HG02884 (cell line): ENCODE measurements around the gene CNPY4.

Experiments
- ATAC-seq: cut with Tn5 transposase; IDR thresholded peaks from one replicate; pipeline ENCODE4 v1.9.1; 2021; ENCODE audit warnings: mild to moderate bottlenecking, moderate library complexity; ENCODE audit not compliant: unreplicated experiment

CNPY4 gene

GRCh38 chr7:100091411-100092181 lies 27.8 kb upstream of the CNPY4 start:
- ATAC-seq = no peak

GRCh38 chr7:100093054-100093453 lies 26.4 kb upstream of the CNPY4 start:
- ATAC-seq = no peak

DNA sequence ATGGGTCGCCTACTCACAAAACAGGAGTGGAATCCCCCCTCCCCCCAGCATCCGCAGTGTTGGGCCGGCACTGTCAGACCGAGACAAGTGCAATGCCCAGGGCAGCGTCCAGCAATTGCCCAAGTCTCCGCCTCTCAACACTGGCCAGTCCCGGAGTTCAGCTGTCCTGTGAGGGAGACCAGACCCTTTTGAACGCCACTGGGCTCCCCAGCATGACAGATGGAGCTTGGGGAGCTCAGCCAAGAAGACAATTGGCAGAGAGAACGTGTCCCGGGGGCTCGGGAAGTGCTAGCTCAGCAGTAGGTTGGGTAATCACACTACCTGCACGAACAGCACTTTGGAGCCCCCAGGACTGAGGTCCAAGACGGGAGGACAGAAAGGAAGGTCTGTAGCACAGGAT lies 25.9 kb upstream of the CNPY4 start:
- no peak for ATAC-seq

DNA sequence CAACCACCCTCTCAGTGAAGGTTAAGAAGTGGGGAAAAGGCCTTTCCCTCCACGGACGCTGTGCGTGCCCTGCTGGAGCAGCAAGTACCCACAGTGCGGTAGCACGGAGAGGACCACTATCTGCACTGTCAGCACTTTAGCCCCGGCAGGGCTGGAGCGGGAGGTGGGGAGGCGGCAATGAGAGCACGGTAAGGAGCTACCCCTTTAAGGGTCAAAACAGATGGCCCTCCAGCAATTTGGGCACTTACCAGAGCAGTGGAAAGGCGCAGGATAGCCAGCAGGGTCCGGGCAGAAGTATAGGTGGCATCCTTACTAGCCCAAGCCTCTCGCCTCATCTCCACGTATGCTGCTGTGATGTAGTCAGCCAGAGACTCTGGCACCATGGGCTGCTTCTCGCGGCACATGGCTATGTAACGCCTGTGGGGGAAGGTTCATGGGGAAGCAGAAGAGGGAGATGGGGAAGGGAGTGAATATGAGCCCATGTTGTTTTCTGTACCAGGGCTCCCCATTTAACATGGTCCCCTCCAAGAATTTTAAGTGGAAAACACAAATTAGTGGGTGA lies 25.4 kb upstream of the CNPY4 start:
- ATAC-seq = no peak

GRCh38 chr7:100095289-100095688 lies 24.1 kb upstream of the CNPY4 start:
- ATAC-seq = no peak

GRCh38 chr7:100095704-100096103 lies 23.7 kb upstream of the CNPY4 start:
- no peak for ATAC-seq

DNA sequence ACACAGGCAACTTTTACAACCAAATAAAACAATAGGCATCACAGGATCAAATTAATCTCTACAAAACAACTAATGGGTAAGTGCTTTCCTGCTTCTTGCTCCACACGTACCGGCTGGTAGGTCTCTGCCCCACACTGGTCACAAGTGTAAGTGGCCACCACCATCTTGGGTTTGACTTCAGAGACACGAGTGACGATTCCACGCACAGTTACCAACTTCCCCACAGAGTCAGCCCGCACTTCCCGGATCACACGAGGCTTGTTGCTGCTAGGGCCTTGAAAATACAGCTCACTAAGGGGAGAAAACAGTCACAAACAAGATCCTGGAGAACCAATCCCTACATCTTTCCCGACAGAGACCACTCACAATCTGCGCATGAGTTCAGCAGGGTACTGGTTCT lies 20.5 kb upstream of the CNPY4 start:
- ATAC-seq = no peak

DNA sequence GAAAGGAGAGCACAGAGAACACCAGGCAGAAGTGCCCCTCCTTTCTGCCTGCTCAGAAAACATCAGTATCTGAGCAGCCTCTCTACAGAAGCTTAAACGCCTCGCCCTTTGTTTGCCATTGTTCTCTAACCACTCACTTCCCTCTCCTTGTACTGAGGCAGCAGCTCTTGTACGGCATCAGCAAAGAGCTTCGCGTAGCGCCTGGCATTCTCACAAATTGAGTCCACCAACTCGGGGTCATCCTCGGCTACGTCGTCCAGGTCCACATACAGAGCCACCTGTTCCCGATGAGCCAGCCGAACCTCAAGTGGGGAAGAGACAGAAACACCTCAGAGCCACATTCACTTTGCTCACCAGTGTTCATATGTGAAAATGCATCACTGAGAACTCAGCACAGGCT lies 20.0 kb upstream of the CNPY4 start:
- ATAC-seq = no peak

GRCh38 chr7:100100420-100101015 lies 18.9 kb upstream of the CNPY4 start:
- ATAC-seq = peak; percentile 69

DNA sequence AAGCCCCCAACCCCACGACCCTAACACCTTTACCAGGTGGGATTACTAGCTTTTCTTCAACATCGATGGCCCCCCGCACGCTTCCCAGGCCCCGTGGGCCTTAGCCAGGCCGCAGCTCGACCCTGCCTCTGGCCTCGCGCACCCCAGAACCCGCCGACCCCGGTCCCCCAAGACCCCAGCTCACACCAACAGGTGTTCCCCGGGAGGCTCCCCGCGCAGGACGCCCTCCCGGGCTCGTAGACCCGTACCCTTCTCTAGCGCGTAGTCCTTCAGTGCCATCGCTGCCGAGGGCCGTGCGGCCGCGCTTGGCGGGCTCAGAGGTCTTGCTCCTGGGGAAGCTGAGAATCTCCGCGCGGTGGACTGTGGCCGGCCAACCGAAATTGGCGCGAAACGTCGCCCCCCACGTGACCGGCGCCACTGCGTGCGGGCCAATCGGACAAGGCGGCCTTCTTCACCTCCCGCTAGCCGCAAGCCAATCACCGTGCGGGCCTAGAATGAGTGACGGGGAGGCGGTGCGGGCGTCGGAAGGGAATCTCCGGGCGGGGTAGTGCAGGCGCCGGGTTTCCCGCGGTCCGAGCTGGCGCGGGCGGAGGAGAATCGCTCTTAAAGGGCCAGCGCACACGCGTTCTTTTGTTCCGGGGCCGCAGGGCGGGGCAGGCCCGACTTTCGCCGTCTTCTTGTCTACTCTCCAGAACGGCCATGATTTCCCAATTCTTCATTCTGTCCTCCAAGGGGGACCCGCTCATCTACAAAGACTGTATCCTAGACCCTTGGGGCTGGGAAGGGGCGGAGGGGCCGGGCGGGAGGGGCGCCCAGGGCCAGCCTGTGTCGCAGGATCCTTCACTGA lies 18.2 kb upstream of the CNPY4 start, which contains the start of the genes AP4M1 and MCM7:
Gene AP4M1, plus strand, starts transcription at position 628 of the 847 bp plus-strand sequence. Its CDS starts 72 bp downstream, at position 700.
Gene MCM7, minus strand, starts transcription at position 382 of the 847 bp plus-strand sequence. Its CDS starts 103 bp downstream, at position 279.
- ATAC-seq = peak; percentile 80

DNA sequence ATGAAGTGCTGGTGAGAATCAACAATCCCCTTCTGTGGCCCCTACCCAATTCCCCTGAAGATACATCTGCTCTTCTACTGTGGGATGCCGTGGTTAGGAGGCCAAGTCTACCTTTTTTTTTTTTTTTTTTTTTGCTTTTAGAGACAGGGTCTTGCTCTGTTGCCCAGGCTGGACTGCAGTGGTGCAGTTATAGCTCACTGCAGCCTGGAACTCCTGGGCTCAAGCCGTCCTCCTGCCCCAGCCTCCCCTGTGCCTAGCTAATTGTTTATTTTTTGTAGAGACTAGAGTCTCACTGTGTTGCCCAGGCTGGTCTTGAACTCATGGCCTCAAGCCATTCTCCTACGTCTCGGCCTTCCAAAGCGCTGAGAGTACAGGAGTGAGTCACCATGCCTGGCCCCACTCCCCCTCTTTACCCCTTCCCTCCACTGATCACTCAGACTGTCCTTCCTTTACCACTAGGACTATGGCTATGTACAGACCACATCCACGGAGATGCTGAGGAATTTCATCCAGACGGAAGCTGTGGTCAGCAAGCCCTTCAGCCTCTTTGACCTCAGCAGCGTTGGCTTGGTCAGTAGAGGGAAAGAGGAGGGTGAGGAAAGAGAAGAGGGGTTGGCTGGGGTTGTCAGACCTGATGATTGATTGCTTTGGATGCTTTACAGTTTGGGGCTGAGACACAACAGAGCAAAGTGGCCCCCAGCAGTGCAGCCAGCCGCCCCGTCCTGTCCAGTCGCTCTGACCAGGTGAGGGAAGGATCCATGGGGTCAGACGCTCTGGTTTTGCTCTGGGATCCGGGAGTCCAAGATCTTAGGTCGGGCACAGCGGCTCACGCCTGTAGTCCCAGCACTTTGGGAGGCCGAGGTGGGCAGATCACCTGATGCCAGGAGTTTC lies 16.2 kb upstream of the CNPY4 start:
- ATAC-seq = no peak

DNA sequence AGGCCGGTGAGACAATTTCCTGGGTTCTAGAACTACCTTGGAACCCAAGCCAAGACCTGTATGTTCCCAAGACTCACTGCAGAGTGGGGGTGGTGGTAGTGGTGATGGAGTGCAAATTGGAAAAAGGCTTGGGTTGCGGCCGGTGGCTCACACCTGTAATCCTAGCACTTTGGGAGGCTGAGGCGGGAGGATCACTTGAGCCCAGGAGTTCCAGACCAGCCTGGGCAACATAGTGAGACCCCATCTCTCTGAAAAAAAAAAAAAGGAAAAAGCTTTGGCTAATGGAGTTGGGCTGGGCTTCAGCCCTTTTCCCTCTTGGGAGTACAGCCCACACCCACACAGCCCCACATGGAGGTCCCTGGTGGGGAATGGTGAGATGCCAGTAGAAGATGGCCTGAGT lies 13.9 kb upstream of the CNPY4 start:
- no peak for ATAC-seq

DNA sequence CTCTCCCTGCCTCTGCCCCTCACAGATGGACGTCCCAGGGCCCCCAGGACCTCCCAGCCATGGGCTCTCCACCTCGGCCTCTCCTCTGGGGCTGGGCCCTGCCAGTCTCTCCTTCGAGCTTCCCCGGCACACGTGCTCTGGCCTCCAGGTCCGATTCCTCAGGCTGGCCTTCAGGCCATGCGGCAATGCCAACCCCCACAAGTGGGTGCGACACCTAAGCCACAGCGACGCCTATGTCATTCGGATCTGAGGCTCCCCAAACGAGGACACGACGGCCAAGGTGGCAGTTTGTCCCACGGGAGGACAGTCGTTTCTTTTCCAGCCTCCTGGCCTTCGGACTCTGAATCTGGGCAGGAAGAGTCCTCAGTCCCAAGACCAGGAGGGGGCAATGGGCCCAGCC lies 12.8 kb upstream of the CNPY4 start:
- no peak for ATAC-seq

GRCh38 chr7:100107125-100107737 lies 12.2 kb upstream of the CNPY4 start:
- no peak for ATAC-seq

DNA sequence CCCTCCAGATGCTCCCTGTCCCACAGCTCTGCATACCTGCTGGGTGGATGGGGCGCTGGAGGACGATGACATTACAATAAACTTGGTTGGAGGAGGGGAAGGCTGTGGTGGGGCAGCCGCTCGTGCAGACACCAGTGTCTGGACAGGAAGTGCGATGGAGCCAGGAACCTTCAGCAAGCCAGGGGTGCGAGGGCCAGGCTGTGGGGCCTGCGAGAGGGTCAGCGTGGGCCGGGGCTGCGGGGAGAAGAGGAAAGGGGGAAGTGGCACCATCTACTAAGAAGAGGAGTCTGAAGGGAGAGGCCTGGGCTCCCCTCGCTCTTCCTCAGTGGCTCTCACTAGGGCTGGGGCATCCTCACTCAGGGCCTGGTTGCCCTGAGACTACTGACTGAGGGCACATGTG lies 11.5 kb upstream of the CNPY4 start:
- ATAC-seq = no peak

DNA sequence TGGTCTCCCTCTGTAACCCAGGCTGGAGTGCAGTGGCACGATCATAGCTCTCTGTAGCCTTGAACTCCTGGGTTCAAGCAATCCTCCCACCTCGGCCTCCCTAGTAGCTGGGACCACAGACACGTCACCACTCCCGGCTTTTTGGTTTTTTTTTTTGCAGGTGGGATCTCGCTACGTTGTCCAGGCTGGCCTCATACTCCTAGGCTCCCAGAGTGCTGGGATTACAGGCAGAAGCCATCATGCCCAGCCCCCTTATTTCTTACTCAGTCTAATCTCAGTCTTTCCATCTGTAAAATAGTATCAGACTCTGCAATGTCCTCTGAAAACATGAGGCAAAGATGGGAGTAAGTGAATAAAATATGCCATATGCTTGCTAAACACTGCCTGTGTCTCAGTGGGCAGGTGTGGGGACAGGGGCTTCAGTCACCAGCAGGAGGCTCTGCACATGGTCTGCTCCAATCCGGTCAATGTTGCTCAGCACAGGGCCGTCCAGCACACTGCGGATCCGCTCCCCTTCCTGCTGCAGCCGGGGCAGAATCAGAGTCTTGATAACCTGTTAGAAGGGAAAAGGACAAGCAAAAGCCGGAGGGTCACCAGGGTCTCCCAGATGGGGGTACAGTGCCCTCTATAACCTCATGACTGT lies 9.8 kb upstream of the CNPY4 start:
- ATAC-seq = no peak

GRCh38 chr7:100111156-100111555 lies 8.3 kb upstream of the CNPY4 start:
- ATAC-seq = no peak

- ATAC-seq = no peak
These were observed 7.5 kb upstream of the CNPY4 start for GRCh38 chr7:100111914-100112313.

GRCh38 chr7:100115026-100115425 lies 4.4 kb upstream of the CNPY4 start:
- no peak for ATAC-seq
